ENCODE data around the gene RFTN1.
A peak's percentile ranks its signal among the peaks of the same experiment; 100 is the strongest.

Gene RFTN1

DNA sequence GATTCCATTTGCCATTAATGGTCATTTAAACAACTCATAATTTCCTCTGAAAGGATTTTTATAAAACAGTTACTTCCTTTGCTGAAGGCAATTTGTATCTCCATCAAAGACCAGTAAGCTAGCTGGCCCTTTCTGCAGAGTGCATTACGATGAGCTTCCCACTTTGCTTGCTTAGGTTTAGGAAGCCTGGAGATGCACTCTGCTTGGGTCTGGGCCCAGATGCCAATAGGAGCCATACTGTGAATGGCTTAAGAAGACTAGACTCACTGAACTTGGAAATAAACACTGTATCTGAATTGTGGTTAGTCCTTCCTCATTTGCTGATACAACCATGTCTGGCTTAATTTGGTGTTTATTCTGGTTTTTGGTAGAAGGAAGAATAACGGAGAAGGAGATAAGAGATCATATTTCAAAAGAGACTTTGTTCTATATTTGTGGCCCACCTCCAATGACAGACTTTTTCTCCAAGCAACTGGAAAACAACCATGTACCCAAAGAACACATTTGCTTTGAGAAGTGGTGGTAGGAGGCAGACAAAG lies 210.4 kb downstream of the RFTN1 start:
- no peak for DNase-seq (ENCODE audit: low spot score)

DNA sequence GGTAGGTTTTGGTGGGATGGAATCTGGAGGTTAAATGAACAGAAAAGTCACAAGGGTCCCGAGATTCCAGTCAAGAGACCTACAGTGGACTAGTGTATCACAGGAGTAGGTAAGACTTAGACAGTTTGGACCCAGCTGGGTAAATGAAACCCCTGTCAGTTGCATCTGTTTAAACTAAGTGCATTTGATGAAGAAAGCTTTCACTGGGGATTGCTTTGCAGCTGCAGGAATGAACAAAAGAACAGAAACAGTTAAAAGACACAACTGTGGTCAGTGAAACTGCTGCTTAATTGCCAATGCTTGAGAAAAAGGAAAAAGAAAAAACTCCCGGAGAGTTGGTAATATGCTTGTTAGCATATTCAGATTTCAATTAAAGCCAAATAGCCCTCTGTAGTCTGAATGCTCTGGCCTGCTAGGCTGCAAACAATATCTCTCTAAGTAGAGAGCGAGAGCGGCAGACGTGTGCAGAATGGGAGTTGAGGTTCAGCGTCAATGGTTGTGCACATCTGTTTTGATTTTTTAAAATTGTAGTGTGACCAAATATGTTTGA lies 211.3 kb downstream of the RFTN1 start:
- DNase-seq (ENCODE audit: low spot score) = no peak

DNA sequence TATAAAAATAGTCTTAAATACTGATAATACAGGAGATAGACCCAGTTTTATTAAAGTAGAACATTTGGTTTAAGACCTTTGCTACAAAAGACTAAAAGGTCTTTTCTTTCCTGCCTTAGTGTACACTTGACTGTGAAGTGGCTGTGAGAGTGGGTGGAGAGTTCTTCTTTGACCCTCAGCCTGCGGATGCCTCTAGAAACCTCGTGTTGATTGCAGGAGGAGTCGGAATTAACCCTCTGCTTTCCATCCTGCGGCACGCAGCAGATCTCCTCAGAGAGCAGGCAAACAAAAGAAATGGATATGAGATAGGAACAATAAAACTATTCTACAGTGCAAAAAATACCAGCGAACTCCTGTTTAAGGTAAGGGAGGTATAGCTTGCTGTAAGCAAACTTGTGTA lies 212.0 kb downstream of the RFTN1 start:
- no peak for DNase-seq (ENCODE audit: low spot score)

DNA sequence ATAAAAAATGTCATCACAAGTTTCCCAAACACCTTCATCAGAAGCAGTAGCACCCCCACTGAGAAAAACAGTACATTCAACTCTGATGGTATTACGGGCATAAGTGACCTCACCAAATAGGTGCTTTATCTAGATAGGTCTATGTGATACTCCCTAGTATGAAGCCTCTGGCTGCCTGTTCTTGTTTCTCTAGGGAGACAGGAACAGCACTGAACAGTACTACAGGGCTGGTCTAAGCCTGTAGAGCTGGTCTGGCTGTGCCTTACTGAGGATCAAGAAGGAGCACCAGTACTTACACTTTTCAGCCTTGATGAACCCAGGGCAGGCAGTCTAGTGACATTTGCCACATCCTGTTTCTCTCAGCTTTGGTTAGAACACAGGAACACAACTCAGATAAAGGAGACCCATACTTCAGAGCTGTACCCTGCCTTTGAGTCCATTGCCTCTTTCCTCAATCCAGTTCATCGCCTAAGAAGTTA lies 212.6 kb downstream of the RFTN1 start:
- DNase-seq (ENCODE audit: low spot score) = no peak

DNA sequence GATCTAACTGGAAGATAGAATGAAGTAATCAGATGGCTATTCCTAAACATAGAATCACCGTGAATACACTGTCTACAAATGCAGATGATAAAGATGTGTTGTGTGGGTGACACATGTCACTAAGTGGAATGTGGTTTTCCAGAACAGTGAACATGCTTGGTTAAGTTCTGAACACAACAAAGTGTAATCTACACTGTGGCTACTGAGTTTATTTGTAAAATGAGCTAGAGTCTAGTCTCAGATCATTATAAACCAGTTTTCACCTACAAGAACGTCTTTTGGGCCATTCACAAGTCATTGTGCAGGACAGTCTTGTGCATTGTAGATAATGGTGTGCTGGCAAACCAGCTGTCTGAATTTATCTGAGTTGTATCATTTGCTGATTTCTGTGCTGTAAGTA lies 213.2 kb downstream of the RFTN1 start:
- DNase-seq (ENCODE audit: low spot score) = no peak

DNA sequence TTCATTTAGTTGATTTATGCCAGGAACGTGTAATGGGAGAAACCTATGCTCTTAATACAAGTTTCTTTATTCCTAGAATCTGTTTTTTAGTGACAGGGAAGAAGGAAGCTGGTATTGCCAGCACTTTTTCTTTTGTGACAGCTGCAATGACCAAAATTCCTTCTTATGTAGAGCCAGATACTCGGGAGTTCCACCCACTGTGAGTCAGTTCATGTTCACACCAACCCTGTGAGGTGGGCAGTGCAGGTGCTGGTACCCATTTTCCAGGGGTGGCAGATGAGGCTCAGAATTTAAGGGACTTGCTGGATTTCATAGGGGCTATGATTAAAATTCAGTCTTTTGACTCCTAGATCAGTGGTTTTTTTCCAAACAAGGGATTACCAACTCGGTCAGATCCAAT lies 213.8 kb downstream of the RFTN1 start:
- DNase-seq (ENCODE audit: low spot score) = no peak

DNA sequence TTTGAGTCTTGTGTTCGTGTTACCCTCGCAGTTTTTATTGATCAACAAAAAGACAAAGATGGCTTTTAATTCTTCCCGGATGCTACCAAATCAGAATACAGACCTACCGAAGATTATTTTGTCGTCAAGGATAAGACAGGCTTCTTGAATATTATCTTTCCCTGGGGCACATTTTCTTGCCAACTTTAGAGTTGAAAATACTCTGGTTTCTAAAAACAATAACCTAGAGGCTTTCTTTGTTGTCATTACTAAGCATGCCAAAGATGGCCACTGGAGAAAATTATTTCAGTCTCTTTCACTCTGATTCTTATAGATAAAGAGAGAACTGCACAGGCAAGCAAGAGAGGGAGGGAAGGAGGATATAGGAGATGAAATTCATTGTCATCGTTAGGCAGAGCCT lies 214.6 kb downstream of the RFTN1 start:
- no peak for DNase-seq (ENCODE audit: low spot score)

DNA sequence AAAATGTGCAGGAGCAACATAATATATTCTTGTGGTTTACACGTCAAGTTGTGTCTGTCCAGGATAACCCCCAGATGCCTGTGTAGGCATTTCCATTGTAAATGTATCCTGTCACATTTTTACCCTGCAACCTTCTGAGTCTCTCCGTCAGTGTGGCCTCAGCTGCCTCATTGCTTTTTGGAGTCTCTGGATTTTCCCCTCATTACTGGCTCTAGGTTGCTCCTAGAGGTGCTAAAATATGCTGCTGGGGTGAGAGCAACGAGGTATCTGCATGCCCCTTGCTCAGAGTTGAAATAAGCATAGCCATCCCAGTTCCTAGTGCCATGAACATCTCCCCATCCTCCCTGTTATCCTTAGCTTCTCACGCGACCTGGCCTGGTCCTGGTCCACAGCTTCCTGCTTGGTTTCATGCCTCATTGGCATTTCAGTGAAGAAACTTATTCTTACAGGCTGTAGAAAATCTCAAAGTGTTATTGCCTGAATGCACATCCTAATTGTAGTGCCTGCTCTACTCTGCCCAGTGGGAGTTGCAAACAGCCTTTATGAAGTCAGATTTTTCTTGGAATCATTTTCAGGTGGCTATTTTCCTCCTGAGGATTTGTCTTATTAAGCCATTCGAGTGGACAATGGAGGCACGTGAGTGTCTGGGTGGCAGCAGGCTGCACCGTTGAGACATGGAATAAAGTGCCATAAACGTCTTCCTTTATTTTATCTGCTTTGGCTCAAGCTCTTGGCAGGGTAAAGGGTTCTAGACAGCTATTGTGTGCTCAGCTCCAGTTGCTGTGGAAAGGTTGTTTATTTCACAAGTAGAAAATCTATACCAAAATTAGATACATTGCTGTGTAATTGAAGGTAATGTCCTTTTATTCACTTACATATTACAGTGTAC lies 215.3 kb downstream of the RFTN1 start:
- DNase-seq (ENCODE audit: low spot score) = no peak

DNA sequence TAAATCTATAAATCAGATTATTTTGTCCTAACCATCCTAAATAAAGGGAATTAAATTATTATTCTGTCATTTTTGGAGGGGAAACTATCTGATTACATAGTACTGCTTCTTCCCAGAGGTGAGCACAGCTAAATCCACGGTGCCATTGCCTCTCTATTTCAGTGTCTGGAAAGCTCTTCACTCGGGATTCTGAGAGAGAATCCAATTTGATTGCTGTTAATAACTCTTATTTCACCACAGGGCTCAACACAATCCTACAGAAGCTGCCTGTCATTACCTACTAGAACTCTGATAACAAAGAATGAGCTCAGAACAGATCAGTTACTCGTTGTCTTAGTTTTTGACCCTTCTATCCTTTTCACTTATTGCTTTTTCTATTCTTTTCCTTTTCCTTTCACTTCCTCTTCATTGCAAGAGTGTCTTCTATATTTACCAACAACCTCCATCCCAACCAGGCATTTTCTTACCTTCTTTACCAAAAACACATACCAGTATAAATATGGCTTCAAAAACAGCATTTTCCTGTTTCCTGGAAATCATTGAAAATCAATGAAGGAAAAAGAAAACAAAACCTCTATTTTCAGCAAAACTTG lies 218.1 kb downstream of the RFTN1 start:
- no peak for DNase-seq (ENCODE audit: low spot score)

DNA sequence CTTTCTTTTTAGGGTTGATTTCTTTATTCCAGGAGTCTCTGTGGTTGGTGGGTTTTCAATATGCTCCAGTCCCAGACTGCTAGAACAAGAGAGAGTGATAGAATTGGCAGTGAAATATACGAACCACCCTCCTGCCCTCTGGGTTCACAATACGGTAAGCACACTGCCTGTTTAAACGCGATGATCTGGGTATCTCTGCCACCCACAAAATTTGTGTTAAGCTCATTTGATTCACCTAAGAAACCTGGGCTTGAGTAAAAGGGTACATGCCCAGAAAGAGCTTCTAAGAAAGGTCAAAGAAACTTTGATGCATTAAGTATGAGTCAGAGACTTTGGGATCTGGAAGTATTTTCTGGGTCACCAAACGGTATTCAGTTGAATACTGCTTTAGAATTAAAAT lies 218.7 kb downstream of the RFTN1 start:
- no peak for DNase-seq (ENCODE audit: low spot score)

DNA sequence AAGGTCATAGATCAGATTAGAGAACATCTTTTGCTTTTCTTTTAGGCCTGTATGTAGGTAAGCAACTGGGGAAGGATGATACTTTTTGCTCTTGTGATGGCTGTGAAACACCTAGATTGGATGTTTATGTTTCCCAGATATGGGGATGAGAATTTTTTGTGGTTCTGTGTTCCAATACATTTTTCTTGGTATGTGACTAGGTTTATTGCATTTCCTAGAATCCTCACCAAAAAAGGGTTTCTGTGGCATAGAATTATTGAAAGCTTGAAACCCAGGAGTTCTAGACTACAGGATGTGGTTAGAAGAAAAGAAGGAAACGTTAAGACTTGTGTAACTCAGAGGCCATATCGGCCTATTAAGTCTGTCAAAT lies 222.7 kb downstream of the RFTN1 start:
- DNase-seq (ENCODE audit: low spot score) = no peak

DNA sequence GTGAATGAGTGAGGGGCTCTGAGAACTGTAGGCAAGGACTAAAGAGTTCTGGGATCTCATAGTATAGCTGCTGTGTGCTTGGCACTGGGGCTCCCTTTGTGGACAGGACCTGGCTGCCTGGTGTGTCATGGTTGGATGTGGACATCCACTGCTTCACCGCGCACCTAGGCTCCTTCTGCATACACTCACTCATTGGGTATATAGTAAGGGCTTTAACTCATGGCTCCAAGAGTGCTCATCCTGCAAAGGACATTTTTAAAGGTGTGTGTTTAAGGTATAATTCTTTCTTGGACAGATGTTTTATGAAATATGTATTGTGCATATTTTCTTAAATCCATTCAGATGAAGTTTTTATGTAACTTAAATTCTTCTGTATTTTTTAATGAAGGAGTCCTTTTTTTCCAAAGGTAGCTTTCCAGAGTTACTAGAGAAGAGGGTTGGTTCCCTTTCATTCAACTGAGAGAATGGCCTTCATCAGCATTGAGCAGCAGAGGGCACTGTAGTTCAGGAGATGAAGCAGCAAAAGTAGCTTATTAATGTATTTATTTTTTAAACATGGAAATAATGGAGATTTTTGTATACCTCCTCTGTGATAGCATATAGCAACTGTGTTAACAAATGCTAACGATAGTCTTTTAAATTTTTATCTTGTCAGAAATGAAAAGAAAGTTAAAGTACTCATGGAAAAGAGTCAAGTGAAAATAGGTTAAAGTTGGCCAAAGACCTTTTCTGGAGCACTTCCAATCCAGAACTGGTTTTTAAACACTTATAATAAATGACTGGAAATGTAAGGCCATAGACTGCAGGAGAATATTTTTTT lies 223.3 kb downstream of the RFTN1 start:
- peak; percentile 61 for DNase-seq (ENCODE audit: low spot score)

DNA sequence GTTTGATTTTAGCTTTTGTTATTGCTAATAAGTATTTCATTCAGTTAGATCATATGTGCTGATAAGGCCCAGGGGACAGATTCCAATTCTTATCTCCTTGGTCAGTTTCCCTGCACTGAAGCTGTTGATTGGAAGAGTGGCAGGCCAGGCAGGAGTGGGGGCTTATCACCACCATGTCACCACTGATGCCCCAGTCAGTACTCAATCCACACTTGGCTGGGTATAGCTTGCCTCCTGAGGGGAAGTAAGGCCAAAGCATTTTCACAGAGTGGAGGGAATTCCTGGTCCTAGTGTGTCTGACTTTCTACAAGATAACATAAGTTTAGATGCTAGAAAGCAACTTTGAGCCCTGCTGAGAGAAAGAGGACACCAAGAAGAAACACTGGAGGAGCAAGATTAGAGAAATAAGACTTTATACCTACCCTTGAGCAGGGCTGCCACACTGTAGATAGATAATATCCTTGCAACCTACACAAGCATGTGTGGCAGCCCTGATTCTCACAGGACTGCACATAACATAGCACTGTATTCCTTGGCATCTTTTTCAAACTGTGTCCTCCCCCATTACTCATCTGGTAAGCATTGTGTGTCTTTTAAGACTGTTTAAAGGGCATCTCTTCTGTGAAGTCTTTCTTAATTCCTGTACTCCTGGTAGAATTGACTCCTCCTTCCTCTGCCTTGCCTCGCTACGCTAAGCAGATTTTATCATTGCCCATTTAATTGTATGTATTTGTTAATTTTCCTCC lies 224.2 kb downstream of the RFTN1 start:
- peak; percentile 35 for DNase-seq (ENCODE audit: low spot score)

DNA sequence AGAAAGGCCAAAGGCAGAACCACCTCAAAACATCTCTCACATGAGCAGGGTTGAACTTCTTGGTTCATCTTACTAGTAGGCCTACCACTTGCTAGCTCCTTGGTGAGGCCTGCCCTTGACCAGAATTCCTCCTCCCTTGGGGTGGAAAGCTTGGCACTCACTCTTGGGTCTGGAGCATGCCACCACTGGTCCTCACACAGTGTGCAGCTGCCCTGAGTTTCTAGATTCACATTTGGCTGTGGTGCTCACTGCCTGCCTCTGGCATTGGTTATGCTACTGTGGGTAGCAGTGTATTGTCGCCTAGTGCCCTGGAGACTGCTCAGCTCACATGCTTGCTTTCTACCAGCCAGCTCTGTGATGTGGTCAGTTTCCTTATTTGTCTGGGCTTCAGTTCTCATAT lies 224.8 kb downstream of the RFTN1 start:
- no peak for DNase-seq (ENCODE audit: low spot score)

DNA sequence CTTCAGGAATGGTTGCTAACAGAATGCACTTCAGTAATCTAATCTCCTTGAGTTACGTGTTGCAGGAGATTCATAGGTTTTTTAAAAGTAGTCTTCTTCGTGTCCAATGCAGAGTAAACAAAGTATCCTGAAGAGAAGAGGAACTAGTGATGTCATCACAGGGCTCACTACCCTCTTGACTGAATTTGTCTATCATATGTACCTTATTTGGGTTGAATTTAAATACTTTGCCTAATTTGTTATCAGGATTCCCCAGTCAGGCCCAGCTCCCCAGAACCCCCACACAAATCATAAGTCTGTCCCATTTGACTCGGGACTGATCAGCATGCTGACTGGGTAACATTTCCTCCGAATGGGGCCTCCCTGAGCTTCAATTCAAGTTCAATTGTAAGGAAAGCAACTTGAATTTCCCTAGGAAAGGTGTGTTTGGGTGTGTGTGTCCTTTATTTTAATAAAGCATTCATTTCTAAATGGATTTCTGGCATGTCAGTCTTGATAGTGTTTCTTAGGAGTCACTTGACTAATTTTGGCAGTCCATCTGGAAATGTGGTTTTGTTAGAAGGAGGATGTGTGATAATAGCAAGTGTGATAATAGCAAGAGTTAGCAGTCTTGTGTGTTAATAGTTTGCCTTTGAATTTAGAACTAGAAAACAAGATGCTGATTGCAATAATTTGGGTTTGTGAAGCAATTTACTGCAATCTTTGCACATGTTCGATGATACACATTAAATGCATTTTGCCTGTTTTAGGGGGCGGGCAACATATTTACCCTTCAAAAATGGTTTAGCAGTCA lies 226.6 kb downstream of the RFTN1 start:
- no peak for DNase-seq (ENCODE audit: low spot score)

DNA sequence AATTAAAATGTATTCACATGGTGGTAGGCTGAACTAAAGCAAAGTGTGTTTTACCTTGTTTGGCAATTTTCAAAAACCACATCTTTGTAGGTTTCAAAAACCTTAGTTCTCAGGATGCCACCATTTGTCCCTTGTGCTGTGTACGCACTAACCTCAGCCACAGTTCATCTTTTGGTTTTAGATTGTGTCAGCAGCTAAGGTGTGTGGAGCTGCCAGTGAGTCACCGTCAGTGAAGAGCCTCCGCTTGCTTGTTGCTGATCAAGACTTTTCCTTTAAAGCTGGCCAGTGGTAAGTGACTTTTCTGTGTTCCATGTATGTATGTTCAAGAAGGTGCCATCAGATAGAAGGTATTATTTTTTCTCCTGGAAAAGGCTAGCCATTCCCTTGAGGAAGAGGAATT lies 227.3 kb downstream of the RFTN1 start:
- DNase-seq (ENCODE audit: low spot score) = no peak

DNA sequence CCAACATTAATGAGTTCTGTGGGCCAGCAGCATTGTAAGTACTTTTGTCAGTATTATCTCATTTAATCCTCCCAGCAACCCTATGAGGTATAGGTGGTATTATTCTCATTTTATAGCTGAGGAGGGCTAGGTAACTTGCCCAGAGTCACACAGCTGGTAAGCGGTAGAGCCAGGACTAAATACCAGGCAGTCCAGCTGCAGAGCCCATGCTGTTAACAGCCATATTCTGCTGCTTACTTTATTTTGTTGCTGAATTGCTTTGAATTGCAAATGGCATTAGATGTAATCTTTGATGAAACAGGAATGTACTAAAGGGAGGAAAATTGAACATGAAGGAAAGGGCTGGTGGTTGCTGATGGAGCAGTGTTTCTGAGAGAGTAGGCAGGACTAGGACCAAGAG lies 228.9 kb downstream of the RFTN1 start:
- no peak for DNase-seq (ENCODE audit: low spot score)

DNA sequence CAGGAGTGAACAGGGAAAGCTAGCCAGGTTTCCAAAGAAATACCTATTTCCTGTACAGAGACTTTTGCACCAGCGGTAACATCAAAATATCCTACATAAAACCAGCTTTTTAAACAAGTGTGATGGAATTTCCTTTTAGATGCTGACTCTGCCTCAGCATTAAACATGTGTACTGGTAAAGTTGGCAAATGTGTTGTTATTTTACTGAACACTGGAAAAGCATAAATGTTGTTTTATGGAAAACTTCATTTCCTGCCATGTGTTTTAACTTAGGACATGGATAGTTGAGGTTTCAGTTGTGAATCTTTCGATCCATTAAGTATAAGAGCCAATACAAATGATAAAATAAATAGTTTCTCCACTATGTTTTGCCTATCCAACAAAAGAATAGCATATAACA lies 232.8 kb downstream of the RFTN1 start:
- DNase-seq (ENCODE audit: low spot score) = no peak

DNA sequence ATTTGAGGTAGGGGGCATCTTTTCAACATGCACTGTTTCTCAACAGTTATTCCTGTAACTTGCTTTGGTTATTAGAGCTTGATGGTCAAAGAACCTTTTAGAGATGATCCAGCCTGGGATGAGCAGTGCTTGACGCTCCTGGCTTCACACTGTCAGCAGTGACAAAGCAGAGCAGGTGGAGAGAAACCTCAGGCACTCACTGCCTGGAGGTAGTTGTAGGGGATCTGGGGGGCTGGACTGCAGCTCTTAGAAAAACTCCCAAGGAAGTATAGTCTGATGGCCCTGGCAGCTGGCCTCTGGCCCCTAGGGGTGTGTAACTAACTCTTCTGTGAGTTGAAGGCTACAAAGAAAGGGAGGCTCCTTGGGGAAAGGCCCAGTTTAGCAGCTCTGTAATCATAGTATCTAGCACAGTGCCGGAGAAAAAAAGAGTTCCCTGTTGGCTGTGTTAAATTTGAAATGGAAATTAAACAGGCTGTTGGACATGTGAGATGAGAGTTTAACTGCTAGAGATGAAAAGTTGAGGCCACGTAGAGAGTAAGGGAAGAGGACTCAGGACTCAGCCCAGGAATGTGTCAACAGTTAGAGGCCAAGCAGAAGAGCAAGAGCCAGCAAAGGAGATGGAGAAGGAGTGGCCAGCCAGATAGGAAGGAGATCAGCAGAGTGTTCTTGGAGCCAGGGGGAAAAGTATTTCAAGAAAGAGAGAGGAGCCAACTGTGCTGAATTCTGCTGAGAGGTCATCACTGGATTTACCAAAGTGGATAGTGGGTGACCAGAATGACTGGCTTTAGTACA lies 234.3 kb downstream of the RFTN1 start:
- DNase-seq (ENCODE audit: low spot score) = no peak

DNA sequence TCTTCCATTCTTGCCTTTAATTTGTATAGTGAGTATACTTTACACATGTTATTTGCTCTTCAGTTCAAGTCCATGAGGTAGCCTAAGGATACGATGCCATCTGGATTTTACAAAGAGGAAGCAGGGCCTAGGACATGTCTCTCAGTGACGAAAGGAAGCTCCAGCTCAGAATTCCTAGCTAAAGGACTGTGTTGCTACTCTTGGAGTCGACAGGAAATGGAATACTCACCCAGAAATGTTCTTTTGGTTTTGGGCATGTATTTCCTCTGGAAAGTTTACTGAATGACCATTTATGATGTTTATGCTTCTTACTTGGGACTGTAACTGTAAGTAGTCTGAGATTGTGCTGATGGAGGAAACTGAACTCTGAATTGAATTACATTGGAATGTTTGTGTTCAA lies 236.0 kb downstream of the RFTN1 start:
- no peak for DNase-seq (ENCODE audit: low spot score)
